Stimulated activated CD8-positive, alpha-beta memory T cell treated with anti-CD3 and anti-CD28 coated beads, Interleukin-15, amount 100 ng/mL, for 48 hours (primary cell): Measurements from ENCODE around the gene OR6A2.

Experiments used
- DNase-seq, 2 donors: peaks; one replicate each; pipeline ENCODE4 v3.0.0-alpha.2; 2020; ENCODE audit warnings: low read depth in 2 of 2

OR6A2 gene

DNA sequence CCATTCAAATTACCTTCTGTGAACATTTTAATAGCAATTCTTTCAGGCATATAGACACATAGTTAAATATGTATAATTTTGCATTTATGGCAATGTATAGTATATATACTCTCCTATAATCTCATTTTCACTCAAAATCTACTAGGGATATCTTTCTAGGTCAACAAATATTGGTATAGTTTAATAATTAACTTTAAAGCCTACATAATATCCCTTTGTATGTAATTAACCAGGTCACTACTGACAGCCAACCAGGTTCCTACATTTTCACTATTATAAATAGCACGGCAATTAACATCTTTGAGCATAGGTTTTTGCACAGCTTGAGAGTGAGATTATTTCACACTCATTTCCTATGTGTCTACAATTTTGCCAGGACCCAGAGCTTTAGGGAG is 43.5 kb downstream of the OR6A2 start:
- DNase-seq, result no peak

- DNase-seq, result no peak
These were observed 44.1 kb downstream of the OR6A2 start for GRCh38 chr11:6755303-6755952.

- no peak for DNase-seq
These were observed 52.3 kb downstream of the OR6A2 start for GRCh38 chr11:6747097-6747668.

DNA sequence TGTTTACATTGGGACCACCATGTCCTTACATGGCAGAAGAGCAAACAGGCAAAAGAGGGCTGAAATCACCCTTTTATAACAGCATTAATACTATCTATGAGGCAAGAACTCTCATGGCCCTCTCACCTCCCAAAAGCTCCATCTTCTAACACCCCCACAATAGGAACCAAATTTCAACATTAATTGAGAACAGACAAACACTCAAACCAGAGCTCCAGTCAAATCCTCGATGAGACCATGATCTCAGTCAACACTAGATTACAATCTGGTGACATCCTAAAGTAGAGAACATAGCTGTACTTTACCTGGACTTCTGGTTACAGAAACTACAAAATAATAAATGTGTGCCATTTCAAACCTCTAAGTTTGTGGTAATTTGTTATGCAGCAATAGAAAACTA is 52.9 kb downstream of the OR6A2 start:
- DNase-seq, result no peak

DNA sequence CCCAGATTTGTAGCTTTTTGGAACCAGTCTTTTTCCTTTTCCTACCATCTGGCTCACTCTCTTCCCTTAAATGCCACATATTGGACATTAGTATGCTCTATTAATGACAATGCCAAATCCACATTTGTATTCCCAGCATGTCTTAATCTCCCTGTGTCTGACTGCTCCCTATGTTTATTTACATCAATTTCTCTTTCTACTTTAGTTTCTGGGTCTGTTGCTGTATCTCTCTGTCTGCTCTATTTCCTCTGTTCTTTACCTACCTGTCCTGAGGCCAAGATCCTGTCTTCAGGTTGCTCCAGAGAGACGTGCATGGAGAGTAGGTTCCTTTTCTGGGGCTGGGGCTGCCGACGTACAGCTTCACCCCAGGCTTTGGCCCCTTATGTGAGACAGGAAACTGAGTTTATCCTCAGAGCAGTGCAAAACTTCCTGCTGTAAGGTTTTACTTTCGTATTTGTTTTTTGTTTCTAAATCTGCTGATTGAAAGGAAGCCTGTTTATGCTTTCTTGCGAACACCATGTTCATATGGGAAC is 53.3 kb downstream of the OR6A2 start:
- DNase-seq, result no peak

GRCh38 chr11:6745465-6746015 is 53.9 kb downstream of the OR6A2 start:
- no peak for DNase-seq

GRCh38 chr11:6745018-6745417 is 54.5 kb downstream of the OR6A2 start:
- no peak for DNase-seq

- DNase-seq, result no peak
These were observed 57.2 kb downstream of the OR6A2 start for GRCh38 chr11:6742260-6742659.
